Caco-2 (cell line): ENCODE data around the gene MRPL22. TPM values are rescaled to one million over a fixed set of nuclear protein-coding genes. Genes with fewer than 3 reads are reported as not detected.

Experiments
- BruUV-seq: library from RNA; stranded (reverse); fragments of 400-500 nt; replicated peaks from 2 replicates; lab custom pipeline; 2021; lab: Mats Ljungman, UMichigan
- CTCF ChIA-PET: fragments of 300-600 bp; sonication (Branson Sonifier 250); formaldehyde crosslinking; loops from one replicate; lab custom pipeline; 2022; ENCODE audit warnings: antibody characterized with exemption; lab: Charles Lee
- POLR2A ChIA-PET: fragments of 300-600 bp; sonication (Branson Sonifier 250); formaldehyde crosslinking; loops from one replicate; lab custom pipeline; 2022; ENCODE audit warnings: antibody characterized with exemption; lab: Charles Lee
- DNase-seq, 2 experiments: peaks; one replicate each; pipeline versions ENCODE4 v3.0.0 to v3.0.0-alpha.2; 2020 to 2022
- H3K27me3 ChIP-seq: replicated peaks from 2 replicates; pipeline ENCODE4 v1.6.0; 2011; ENCODE audit warnings: low read length; ENCODE audit not compliant: control insufficient read depth, insufficient read depth
- H3K36me3 ChIP-seq: 2 replicates; pipeline ENCODE4 v1.5.1; 2011; ENCODE audit warnings: low read length; ENCODE audit not compliant: control insufficient read depth, insufficient read depth
- H3K4me1 ChIP-seq: fragments of 250-450 bp; sonication (Bioruptor Pico); 2 replicates; pipeline ENCODE4 v1.5.1; 2020; ENCODE audit warnings: mild to moderate bottlenecking
- H3K4me3 ChIP-seq: 2 replicates; pipeline ENCODE4 v1.5.1; 2011; ENCODE audit warnings: low read depth, mild to moderate bottlenecking, control low read depth, low read length
- H3K9me3 ChIP-seq: fragments of 250-450 bp; sonication (Bioruptor Pico); 2 replicates; pipeline ENCODE4 v1.5.1; 2020; ENCODE audit warnings: mild to moderate bottlenecking, moderate library complexity
- H3K27ac Mint-ChIP-seq: one replicate; pipeline ENCODE4 v1.8.0; 2022; ENCODE audit warnings: mixed read lengths; ENCODE audit not compliant: unreplicated experiment
- H3K27me3 Mint-ChIP-seq: one replicate; pipeline ENCODE4 v1.8.0; 2022; ENCODE audit warnings: mixed read lengths; ENCODE audit not compliant: insufficient read depth, unreplicated experiment
- H3K36me3 Mint-ChIP-seq: one replicate; pipeline ENCODE4 v1.8.0; 2022; ENCODE audit warnings: mild to moderate bottlenecking, mixed read lengths; ENCODE audit not compliant: insufficient read depth, unreplicated experiment
- H3K4me1 Mint-ChIP-seq: one replicate; pipeline ENCODE4 v1.8.0; 2022; ENCODE audit warnings: low read depth, mixed read lengths; ENCODE audit not compliant: unreplicated experiment
- H3K4me3 Mint-ChIP-seq: one replicate; pipeline ENCODE4 v1.8.0; 2022; ENCODE audit warnings: mild to moderate bottlenecking, moderate library complexity, mixed read lengths; ENCODE audit not compliant: unreplicated experiment
- H3K9me3 Mint-ChIP-seq: one replicate; pipeline ENCODE4 v1.8.0; 2022; ENCODE audit warnings: mixed read lengths; ENCODE audit not compliant: unreplicated experiment
- intact Hi-C: fragments of 100-400 bp; cut with micrococcal nuclease; formaldehyde crosslinking; loops from one replicate; pipeline ENCODE4 v1.10.0; 2022; ENCODE audit not compliant: unreplicated experiment
- total RNA-seq: library from RNA; stranded (reverse); gene quantifications from 2 replicates; pipeline ENCODE4 v1.2.3, GENCODE V29; 2022
- TF ChIP-seq, protein P1 (sequence below), 2 experiments: fragments of 200-600 bp in 1 of 2; IDR thresholded peaks; 1 replicate in 1 of 2; 2 replicates in 1 of 2; pipeline versions ENCODE4 v1.5.1 to v1.8.0; 2011 to 2022; ENCODE audit warnings: antibody characterized with exemption in 1 of 2, control low read depth in 1 of 2, inconsistent platforms in 1 of 2, low read depth in 1 of 2, low read length in 1 of 2, mild to moderate bottlenecking in 1 of 2, moderate library complexity in 1 of 2; ENCODE audit not compliant: insufficient read depth in 1 of 2, severe bottlenecking in 1 of 2, unreplicated experiment in 1 of 2

The MRPL22 gene
- total RNA-seq, 1 experiment from 2014 or later: 84.8 TPM

DNA sequence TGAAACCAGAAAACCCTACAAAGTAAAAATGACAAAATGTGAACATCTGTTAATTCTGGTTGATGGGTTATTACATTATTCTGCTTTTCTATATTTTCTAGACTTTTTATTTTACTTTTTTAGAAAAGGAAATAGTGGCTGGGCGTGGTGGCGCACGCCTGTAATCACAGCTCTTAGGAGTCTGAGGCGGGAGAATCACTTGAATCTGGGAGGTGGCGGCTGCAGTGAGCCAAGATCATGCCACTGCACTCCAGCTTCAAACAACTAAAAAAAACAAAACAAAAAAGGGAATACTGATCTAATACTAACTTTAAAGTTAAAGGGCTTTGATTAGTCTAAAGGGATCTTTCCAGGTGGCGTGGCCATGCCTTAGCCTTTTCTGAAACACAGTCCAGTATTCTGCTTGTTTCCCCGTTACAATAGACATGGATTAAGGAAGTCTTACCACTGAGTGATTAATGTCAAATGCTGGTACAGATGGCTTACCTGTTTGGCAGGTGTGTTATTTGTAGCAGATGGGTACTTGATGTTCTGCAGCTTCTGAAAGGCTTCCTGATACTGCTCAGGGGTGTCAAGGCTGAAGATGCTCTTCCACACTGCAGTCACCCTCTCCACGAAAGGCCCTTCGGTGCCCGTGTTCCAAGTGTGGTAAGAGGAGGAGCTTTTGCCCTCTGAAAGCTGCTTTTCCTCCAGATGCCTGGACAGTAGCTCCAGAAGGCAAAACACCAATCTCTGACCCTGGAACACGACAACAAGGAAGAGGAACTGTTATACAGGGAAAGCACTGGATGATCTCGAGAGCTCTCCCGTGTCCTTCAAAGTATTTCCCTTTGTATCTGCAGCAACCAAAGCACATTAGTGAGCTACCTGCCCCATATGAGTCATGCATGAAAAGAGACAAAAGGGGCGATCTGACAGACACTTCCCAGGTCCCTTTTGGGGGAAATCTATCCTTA is 45.0 kb upstream of the MRPL22 start:
- no TSS peak for BruUV-seq
- H3K27ac Mint-ChIP-seq: no peak overlapping the region
- no peaks in the 10 kb centered on the region for H3K9me3 Mint-ChIP-seq
- H3K4me1 Mint-ChIP-seq: no peaks in the 10 kb centered on the region
- Histone ChIP-seq H3K4me3 (no peak overlapping the region), H3K36me3 (peaks cover 3% of the 10 kb centered on the region; the same call in 1 of the 2 replicates), H3K27me3 (no peaks in the 10 kb centered on the region), H3K9me3 (no peaks in the 10 kb centered on the region), H3K4me1 (no peaks in the 10 kb centered on the region)
- DNase-seq: no peak
- intact Hi-C loops: no loop called here
- H3K27me3 Mint-ChIP-seq: no peaks in the 10 kb centered on the region
- no peak overlapping the region for H3K4me3 Mint-ChIP-seq
- ChIA-PET CTCF (no interaction called here), POLR2A (no interaction called here)
- H3K36me3 Mint-ChIP-seq: peaks cover 77% of the 10 kb centered on the region
- TF ChIP-seq, protein P1, sequence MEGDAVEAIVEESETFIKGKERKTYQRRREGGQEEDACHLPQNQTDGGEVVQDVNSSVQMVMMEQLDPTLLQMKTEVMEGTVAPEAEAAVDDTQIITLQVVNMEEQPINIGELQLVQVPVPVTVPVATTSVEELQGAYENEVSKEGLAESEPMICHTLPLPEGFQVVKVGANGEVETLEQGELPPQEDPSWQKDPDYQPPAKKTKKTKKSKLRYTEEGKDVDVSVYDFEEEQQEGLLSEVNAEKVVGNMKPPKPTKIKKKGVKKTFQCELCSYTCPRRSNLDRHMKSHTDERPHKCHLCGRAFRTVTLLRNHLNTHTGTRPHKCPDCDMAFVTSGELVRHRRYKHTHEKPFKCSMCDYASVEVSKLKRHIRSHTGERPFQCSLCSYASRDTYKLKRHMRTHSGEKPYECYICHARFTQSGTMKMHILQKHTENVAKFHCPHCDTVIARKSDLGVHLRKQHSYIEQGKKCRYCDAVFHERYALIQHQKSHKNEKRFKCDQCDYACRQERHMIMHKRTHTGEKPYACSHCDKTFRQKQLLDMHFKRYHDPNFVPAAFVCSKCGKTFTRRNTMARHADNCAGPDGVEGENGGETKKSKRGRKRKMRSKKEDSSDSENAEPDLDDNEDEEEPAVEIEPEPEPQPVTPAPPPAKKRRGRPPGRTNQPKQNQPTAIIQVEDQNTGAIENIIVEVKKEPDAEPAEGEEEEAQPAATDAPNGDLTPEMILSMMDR (IDR thresholded peaks at IDR 0.05; ENCODE audit: insufficient read depth in 1 of 2, low read depth in 1 of 2, low read length in 1 of 2, severe bottlenecking in 1 of 2, unreplicated experiment in 1 of 2): no peak

GRCh38 chr5:154896562-154897165 is 44.2 kb upstream of the MRPL22 start:
- POLR2A ChIA-PET: no interaction called here
- H3K36me3 ChIP-seq: peaks cover 3% of the 10 kb centered on the region; the same call in 1 of the 2 replicates

GRCh38 chr5:154898210-154898609 is 42.7 kb upstream of the MRPL22 start:
- BruUV-seq: no TSS peak
- no peaks in the 10 kb centered on the region for H3K9me3 Mint-ChIP-seq
- no peaks in the 10 kb centered on the region for H3K27me3 ChIP-seq
- ChIA-PET CTCF (no interaction called here), POLR2A (no interaction called here)
- no peaks in the 10 kb centered on the region for H3K9me3 ChIP-seq
- no peaks in the 10 kb centered on the region; the same call in 1 of the 2 replicates for H3K36me3 ChIP-seq
- intact Hi-C loops: no loop called here
- H3K27me3 Mint-ChIP-seq: no peaks in the 10 kb centered on the region
- no peak overlapping the region for H3K4me3 ChIP-seq
- H3K4me1 Mint-ChIP-seq: no peaks in the 10 kb centered on the region
- no peak overlapping the region for H3K27ac Mint-ChIP-seq
- no peaks in the 10 kb centered on the region for H3K4me1 ChIP-seq
- TF ChIP-seq, protein P1 (IDR thresholded peaks at IDR 0.05; ENCODE audit: insufficient read depth in 1 of 2, low read depth in 1 of 2, low read length in 1 of 2, severe bottlenecking in 1 of 2, unreplicated experiment in 1 of 2): no peak
- no peak overlapping the region for H3K4me3 Mint-ChIP-seq
- H3K36me3 Mint-ChIP-seq: peaks cover 72% of the 10 kb centered on the region
- no peak for DNase-seq

More at GRCh38 chr5:154896562-154897165, 44.2 kb upstream of the MRPL22 start:
- H3K9me3 ChIP-seq: no peaks in the 10 kb centered on the region
- H3K27ac Mint-ChIP-seq: no peak overlapping the region
- H3K27me3 ChIP-seq: no peaks in the 10 kb centered on the region
- BruUV-seq: no TSS peak
- H3K4me3 ChIP-seq: no peak overlapping the region
- TF ChIP-seq, protein P1 (IDR thresholded peaks at IDR 0.05; ENCODE audit: insufficient read depth in 1 of 2, low read depth in 1 of 2, low read length in 1 of 2, severe bottlenecking in 1 of 2, unreplicated experiment in 1 of 2): no peak
- H3K27me3 Mint-ChIP-seq: no peaks in the 10 kb centered on the region
- H3K4me1 ChIP-seq: no peaks in the 10 kb centered on the region
- no peak for DNase-seq
- H3K4me3 Mint-ChIP-seq: no peak overlapping the region
- CTCF ChIA-PET: no interaction called here
- H3K9me3 Mint-ChIP-seq: no peaks in the 10 kb centered on the region
- peaks cover 72% of the 10 kb centered on the region for H3K36me3 Mint-ChIP-seq
- intact Hi-C loops: no loop called here
- no peaks in the 10 kb centered on the region for H3K4me1 Mint-ChIP-seq
